HL-60 (cell line): Measurements from ENCODE around the gene MTMR3.

Experiments used
- DNase-seq, 2 experiments: peaks; one replicate each; pipeline ENCODE4 v3.0.0-alpha.2; 2010 to 2020; ENCODE audit warnings: low read depth in 1 of 2, low spot score in 1 of 2
- H3K27ac ChIP-seq: fragments of 250-450 bp; sonication (Bioruptor Pico); replicated peaks from 2 replicates; pipeline ENCODE4 v1.5.1; 2020; ENCODE audit warnings: mild to moderate bottlenecking, moderate library complexity
- H3K27me3 ChIP-seq: fragments of 250-450 bp; sonication (Bioruptor Pico); 2 replicates; pipeline ENCODE4 v1.5.1; 2021; ENCODE audit warnings: mild to moderate bottlenecking, moderate library complexity; ENCODE audit not compliant: insufficient read depth, poor library complexity, severe bottlenecking
- H3K4me3 ChIP-seq: replicated peaks from 2 replicates; pipeline ENCODE4 v1.5.1; 2011; ENCODE audit warnings: mild to moderate bottlenecking, control low read depth, low read length; ENCODE audit not compliant: insufficient read depth
- CTCF ChIP-seq: IDR thresholded peaks from one replicate; pipeline ENCODE4 v1.5.1; 2011; ENCODE audit warnings: low read length, control low read depth, inconsistent platforms; ENCODE audit not compliant: insufficient read depth
- GABPA ChIP-seq: IDR thresholded peaks from 2 replicates; pipeline ENCODE4 v1.6.1; 2012; ENCODE audit warnings: low read depth
- POLR2AphosphoS5 ChIP-seq: IDR thresholded peaks from 2 replicates; pipeline ENCODE4 v1.6.1; 2012; ENCODE audit warnings: low read depth
- SPI1 ChIP-seq: IDR thresholded peaks from 2 replicates; pipeline ENCODE4 v1.6.1; 2012; ENCODE audit warnings: low read depth, mild to moderate bottlenecking, borderline replicate concordance
- TF ChIP-seq, protein P1 (sequence below): IDR thresholded peaks from 2 replicates; pipeline ENCODE4 v1.6.1; 2012; ENCODE audit warnings: low read depth; ENCODE audit not compliant: insufficient replicate concordance

The MTMR3 gene

DNA sequence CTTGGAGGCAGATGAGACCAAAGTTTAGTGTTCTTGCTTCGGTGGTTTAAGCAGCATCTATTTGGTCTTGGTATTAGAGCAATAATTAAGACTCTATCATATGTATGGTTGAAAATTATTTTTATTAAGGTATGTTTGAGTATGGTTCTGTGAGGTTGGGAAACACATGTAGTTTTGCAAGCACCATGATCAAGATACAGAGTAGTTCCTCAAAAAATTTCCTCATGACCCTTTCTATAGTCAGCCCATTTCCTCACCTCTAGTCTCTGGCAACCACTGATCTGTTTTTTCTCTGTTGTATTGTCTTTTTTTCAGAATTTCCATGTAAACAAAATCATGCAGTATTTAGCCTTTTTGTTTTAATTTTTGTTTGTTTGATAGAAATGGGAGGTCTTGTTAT is 18.4 kb downstream of the MTMR3 start:
- DNase-seq = peak; percentile 29 to 81
- Histone ChIP-seq H3K27ac (peak overlapping the region; percentile 70), H3K27me3 (no peaks in the 10 kb centered on the region), H3K4me3 (no peak overlapping the region)
- TF ChIP-seq GABPA (no peak), CTCF (no peak), SPI1 (peak; percentile 74; the same call in 1 of the 2 replicates), POLR2AphosphoS5 (no peak)
- TF ChIP-seq, protein P1, sequence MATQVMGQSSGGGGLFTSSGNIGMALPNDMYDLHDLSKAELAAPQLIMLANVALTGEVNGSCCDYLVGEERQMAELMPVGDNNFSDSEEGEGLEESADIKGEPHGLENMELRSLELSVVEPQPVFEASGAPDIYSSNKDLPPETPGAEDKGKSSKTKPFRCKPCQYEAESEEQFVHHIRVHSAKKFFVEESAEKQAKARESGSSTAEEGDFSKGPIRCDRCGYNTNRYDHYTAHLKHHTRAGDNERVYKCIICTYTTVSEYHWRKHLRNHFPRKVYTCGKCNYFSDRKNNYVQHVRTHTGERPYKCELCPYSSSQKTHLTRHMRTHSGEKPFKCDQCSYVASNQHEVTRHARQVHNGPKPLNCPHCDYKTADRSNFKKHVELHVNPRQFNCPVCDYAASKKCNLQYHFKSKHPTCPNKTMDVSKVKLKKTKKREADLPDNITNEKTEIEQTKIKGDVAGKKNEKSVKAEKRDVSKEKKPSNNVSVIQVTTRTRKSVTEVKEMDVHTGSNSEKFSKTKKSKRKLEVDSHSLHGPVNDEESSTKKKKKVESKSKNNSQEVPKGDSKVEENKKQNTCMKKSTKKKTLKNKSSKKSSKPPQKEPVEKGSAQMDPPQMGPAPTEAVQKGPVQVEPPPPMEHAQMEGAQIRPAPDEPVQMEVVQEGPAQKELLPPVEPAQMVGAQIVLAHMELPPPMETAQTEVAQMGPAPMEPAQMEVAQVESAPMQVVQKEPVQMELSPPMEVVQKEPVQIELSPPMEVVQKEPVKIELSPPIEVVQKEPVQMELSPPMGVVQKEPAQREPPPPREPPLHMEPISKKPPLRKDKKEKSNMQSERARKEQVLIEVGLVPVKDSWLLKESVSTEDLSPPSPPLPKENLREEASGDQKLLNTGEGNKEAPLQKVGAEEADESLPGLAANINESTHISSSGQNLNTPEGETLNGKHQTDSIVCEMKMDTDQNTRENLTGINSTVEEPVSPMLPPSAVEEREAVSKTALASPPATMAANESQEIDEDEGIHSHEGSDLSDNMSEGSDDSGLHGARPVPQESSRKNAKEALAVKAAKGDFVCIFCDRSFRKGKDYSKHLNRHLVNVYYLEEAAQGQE = no peak

GRCh38 chr22:29903371-29903770 is 20.4 kb downstream of the MTMR3 start:
- Histone ChIP-seq H3K27ac (no peak overlapping the region), H3K27me3 (no peaks in the 10 kb centered on the region), H3K4me3 (no peak overlapping the region)
- TF ChIP-seq, protein P1 = no peak
- TF ChIP-seq SPI1 (no peak), POLR2AphosphoS5 (no peak), CTCF (no peak), GABPA (no peak)
- no peak for DNase-seq

DNA sequence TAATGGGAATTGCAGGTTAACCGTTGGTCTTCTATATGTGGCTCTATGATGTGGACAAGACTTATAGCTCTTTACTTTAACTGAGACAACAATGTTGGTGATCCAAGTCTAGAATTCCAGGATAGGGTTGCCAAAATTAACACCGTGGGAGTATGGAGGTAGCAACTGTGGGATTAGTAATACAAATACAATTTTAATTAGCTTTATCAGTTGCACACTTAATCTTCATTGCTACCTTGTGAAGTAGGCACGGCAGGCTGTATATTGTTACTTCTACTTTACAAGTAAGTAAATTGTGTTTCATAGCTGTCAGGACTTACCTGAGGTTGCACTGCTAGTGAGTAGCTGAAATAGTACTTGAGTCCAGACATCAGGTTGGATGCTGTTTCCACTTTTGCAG is 21.0 kb downstream of the MTMR3 start:
- Histone ChIP-seq H3K27ac (no peak overlapping the region), H3K27me3 (no peaks in the 10 kb centered on the region), H3K4me3 (no peak overlapping the region)
- DNase-seq = no peak
- TF ChIP-seq, protein P1 = no peak
- TF ChIP-seq GABPA (no peak), SPI1 (no peak), CTCF (no peak), POLR2AphosphoS5 (no peak)
